ENCODE results near the gene VSX1.

GRCh38 chr20:25046736-25047666 is 34.9 kb downstream of the VSX1 start:
- TF ChIP-seq CTCF (conservative IDR thresholded peaks at IDR 0.05 in 1 of 2, IDR thresholded peaks at IDR 0.05 in 1 of 2; ENCODE audit: low read depth in 1 of 2, low read length in 2 of 2): no peak
- TF ChIP-seq EZH2 (IDR thresholded peaks at IDR 0.05; ENCODE audit: low read length, missing control alignments): no peak
